22Rv1 (cell line): ENCODE measurements around the gene PCSK6.

ENCODE experiments used
- H3K27ac ChIP-seq: fragments of 450-650 bp; 2 replicates; pipeline ENCODE4 v1.5.1; 2017
- ZFX ChIP-seq: fragments of 450-650 bp; IDR thresholded peaks from 2 replicates; pipeline ENCODE4 v1.6.1; 2017; ENCODE audit warnings: antibody characterized with exemption, borderline replicate concordance
- TF ChIP-seq, protein P1 (sequence below): fragments of 450-650 bp; IDR thresholded peaks from 2 replicates; pipeline ENCODE4 v1.5.1; 2017; ENCODE audit warnings: mild to moderate bottlenecking

PCSK6 gene

DNA sequence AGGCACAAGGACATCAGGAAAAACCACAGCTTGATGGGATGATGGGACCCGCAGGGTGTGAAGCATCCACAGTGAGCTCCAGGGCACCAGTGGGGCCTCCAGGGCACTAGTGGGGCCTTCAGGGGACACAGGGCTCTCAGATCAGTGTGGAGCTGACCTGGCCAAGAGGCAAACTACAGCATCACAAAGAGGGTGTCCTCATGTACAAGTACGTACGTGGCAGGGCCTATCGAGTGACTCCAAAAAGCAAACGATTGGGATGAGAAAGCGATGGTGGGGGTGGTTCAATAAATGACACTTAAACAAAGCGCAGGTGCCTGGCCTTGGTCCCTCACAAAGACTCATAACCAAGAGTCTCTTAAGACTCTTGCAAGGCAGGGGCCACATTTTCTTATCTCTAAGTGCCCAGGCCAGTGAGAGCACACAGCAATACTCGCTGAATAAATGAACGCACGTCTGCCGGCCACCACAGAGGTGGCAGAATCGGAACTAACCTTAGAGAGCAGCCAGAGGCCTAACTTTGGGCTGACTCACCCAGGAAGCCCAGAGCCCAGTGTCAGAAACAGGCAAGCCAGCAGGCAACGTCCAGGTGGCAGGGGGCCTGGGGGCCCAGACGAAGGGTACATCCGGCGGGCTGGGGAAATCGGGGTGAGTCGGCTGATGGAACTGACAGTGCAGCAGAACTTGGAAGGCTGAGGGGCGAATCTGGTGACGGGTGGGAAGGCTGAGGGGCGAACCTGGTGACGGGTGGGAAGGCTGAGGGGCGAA lies 8.7 kb downstream of the PCSK6 start:
- TF ChIP-seq ZFX: no peak
- TF ChIP-seq, protein P1, sequence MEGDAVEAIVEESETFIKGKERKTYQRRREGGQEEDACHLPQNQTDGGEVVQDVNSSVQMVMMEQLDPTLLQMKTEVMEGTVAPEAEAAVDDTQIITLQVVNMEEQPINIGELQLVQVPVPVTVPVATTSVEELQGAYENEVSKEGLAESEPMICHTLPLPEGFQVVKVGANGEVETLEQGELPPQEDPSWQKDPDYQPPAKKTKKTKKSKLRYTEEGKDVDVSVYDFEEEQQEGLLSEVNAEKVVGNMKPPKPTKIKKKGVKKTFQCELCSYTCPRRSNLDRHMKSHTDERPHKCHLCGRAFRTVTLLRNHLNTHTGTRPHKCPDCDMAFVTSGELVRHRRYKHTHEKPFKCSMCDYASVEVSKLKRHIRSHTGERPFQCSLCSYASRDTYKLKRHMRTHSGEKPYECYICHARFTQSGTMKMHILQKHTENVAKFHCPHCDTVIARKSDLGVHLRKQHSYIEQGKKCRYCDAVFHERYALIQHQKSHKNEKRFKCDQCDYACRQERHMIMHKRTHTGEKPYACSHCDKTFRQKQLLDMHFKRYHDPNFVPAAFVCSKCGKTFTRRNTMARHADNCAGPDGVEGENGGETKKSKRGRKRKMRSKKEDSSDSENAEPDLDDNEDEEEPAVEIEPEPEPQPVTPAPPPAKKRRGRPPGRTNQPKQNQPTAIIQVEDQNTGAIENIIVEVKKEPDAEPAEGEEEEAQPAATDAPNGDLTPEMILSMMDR: no peak

DNA sequence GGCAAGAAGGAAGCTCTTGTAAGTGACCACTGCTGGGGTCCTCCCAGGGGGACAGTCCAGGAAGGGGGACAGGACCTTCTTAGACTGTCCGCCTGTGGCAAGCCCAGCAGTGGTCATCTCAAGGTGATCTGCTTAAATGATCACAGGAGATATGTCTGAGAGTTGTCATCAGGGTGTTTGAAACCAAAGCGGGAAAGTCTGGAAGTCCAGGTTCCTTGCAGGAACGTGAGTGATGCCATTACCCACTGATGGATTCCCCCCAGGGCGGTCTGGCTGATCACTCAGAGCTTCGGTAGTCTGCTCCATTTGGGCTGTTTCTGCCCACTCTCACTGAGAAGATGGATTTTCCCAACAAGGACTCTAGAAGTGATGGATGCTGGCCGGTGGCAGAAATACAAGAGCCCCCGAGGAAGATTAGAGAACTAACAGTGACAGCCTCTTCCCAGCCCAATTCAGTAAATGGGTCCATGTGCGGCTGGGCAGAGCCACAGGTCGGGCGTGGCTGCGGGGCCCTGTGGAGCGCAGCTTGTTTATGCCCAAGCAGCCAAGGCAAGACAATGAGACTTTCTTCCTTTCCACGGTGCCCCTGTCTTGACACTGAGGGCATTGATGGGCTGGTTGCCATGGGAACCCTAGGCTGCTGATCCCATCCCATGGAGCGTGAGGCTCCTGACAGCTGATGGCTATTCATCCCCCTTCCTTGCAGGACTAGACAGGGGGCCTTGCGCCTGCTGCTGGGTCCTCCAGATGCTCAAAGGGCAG lies 9.5 kb downstream of the PCSK6 start:
- TF ChIP-seq, protein P1: no peak
- TF ChIP-seq ZFX: no peak
- no peak overlapping the region for H3K27ac ChIP-seq

More for the DNA sequence above, 8.7 kb downstream of the PCSK6 start:
- H3K27ac ChIP-seq: no peak overlapping the region

DNA sequence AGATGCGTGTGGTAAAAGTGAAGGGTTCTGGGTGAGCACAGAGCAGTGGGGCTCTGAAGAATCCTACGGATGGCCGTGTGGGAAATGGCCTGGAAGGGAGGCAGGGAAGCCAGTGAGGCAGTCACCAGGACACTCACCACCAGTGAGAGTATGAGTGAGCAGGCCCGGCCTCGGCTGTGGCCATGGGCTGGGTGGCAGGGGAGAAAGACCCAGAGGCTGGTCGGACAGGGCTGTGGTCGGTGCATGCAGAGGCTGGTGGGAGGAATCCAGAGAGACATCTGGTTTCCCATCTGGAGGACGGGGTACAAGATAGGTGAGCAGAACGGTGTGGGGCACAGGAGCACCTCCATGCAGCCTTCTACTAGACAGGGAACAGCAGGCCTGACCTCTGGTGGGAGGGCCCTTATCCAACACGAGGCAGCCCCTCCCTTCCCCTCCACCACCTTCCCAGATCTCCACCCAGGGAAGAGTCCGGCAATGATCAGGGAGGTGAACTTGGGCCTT lies 10.1 kb downstream of the PCSK6 start:
- no peak overlapping the region for H3K27ac ChIP-seq
- TF ChIP-seq, protein P1: no peak
- TF ChIP-seq ZFX: no peak

DNA sequence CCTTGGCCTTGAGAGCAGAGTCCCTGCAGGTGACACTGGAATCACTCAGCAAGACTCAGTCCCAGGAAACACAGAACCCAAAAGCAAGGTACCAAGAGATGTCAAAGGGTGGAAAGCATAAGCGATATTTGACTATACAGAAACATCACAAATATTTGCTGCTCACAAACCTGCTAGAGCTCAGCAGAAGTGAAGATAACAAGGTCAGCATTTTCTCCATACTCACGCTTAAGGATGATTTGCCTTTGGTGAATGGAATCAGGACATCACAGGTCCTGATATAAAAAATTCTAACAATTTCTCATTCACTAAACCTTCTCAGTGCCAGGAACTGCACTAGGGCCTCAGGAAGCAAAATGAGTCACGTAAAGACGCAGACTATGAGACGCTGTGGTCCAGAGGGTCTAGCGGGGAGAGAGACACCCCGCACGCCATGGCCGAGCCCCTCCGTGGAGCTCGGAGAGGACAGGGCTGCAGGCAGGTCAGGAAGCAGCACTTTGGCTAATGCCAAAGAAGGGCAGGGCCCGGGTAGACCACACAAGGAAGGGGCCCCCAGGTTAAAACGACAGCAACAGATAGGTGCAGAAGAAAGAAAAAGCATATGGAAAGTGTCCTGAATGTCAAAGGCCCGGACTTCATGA lies 10.7 kb downstream of the PCSK6 start:
- H3K27ac ChIP-seq: no peak overlapping the region
- TF ChIP-seq ZFX: no peak
- TF ChIP-seq, protein P1: no peak

DNA sequence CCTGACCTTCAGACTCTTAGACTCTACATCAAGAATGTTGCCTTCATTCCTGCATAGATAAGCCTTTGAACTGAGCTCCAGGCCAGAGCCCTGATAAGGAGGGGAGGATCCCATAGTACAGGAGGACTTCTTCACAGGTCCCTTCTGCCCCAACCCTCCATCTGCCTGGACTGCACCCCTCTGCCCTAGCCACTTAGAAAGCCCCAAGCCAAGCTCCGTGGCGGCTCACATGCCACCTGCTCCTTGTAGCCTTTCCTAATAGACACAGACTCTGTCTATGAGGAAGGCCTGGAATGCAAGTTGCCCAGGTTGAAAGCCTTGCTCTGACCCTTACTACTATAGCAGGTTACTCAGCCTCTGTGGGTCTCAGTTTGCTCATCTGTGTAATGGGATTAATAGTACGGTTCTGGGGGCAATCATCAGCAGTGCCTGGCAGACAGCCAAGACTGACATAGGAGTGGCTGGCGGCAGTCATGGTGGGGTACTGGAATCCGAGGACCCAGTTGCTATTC lies 11.6 kb downstream of the PCSK6 start:
- TF ChIP-seq ZFX: no peak
- no peak overlapping the region for H3K27ac ChIP-seq

DNA sequence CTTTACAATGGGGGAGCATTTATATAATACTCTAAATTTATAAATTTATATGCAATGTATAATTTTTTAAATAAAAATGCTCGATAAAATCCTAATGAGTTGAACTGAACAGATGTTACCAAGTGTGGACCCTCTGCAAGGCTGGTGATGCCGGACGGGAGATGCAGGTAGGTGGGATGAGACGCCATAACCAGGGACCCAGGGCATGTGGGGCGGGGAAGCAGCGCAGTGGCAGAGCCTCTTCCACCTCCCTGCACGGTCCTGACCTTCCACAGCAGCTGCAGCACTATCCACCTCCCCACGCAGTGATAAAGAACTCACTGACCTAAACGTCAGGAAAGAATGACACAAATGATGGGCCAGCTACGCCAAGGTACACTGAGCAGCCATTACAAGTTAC lies 12.8 kb downstream of the PCSK6 start:
- no peak overlapping the region for H3K27ac ChIP-seq
- TF ChIP-seq ZFX: no peak
- TF ChIP-seq, protein P1: no peak

DNA sequence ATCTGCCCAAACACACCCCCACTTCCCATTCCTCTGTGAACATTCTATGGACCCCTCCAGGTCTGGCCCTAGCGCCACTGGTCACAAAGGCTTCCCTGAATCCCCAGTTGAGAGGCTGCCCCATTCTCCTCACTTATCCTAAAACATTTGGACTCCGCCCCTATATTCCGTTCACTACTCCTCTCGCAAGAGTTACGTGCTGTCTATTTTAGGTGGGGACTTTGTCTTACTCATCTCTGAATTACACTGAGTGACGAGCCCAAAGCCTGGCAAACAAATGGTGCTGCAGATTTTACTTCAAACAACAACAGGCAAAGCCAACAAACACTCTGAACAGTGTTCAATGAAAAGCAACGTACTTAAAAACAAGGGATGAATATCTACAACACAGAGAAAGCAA lies 14.5 kb downstream of the PCSK6 start:
- TF ChIP-seq, protein P1: no peak
- TF ChIP-seq ZFX: no peak

More for the DNA sequence above, 14.5 kb downstream of the PCSK6 start:
- H3K27ac ChIP-seq: no peak overlapping the region
